Left kidney (tissue), 2 donors: ENCODE data around the gene NCAPD2. TPM values are rescaled to one million over a fixed set of nuclear protein-coding genes. Genes with fewer than 3 reads are reported as not detected.
"Not testable (repeated sequence)": the region's sequence is repeated elsewhere in the genome, so short reads cannot be mapped to it uniquely, and the experiment has no call there.

Experiments used
- DNase-seq: peaks from one replicate; pipeline ENCODE4 v3.0.0-alpha.2; 2013
- polyA plus RNA-seq: library from polyadenylated mRNA; unstranded; fragments of 120-200 nt; gene quantifications from one replicate; pipeline ENCODE4 v1.2.1, GENCODE V29; 2013; ENCODE audit not compliant: insufficient read length

The NCAPD2 gene
- polyA plus RNA-seq, 1 donor = 83.5 TPM

- no peak for DNase-seq
These were observed 30.0 kb upstream of the NCAPD2 start for GRCh38 chr12:6463858-6464257.

- no peak for DNase-seq
These were observed 29.4 kb upstream of the NCAPD2 start for GRCh38 chr12:6464531-6464930.

GRCh38 chr12:6465467-6466183, 28.3 kb upstream of the NCAPD2 start:
- peak; percentile 74 for DNase-seq

- DNase-seq = no peak
These were observed 27.7 kb upstream of the NCAPD2 start for GRCh38 chr12:6466184-6466573.

- not testable (repeated sequence) for DNase-seq
These were observed 27.2 kb upstream of the NCAPD2 start for GRCh38 chr12:6466751-6467150.

GRCh38 chr12:6467571-6468282, 26.2 kb upstream of the NCAPD2 start:
- not testable (repeated sequence) for DNase-seq

- DNase-seq = no peak
These were observed 25.7 kb upstream of the NCAPD2 start for GRCh38 chr12:6468283-6468575.

GRCh38 chr12:6469092-6469491, 24.8 kb upstream of the NCAPD2 start:
- DNase-seq = no peak

GRCh38 chr12:6469609-6470374, 24.1 kb upstream of the NCAPD2 start:
- no peak for DNase-seq

GRCh38 chr12:6470375-6471163, 23.3 kb upstream of the NCAPD2 start, which contains the start of gene VAMP1:
TSS of gene VAMP1 (minus strand) at chr12:6470677. CDS start at chr12:6470531, 146 bp downstream.
- peak; percentile 94 for DNase-seq

GRCh38 chr12:6471989-6472360, 21.9 kb upstream of the NCAPD2 start:
- no peak for DNase-seq

GRCh38 chr12:6472491-6472890, 21.4 kb upstream of the NCAPD2 start:
- DNase-seq = no peak

- not testable (repeated sequence) for DNase-seq
These were observed 18.5 kb upstream of the NCAPD2 start for GRCh38 chr12:6475233-6475975.

- DNase-seq = no peak
These were observed 17.4 kb upstream of the NCAPD2 start for GRCh38 chr12:6476489-6476888.

GRCh38 chr12:6477601-6478377, 16.1 kb upstream of the NCAPD2 start:
- DNase-seq = not testable (repeated sequence)

GRCh38 chr12:6478416-6478815, 15.5 kb upstream of the NCAPD2 start:
- DNase-seq = no peak

- DNase-seq = no peak
These were observed 5.7 kb upstream of the NCAPD2 start for GRCh38 chr12:6488240-6488639.

- no peak for DNase-seq
These were observed 4.5 kb upstream of the NCAPD2 start for GRCh38 chr12:6489449-6489848.

GRCh38 chr12:6490673-6491072, 3.2 kb upstream of the NCAPD2 start:
- DNase-seq = not testable (repeated sequence)

GRCh38 chr12:6492838-6493496, 935 bp upstream of the NCAPD2 start, which contains the start of gene MRPL51:
TSS of gene MRPL51 (minus strand) at chr12:6493262. CDS start at chr12:6493136, 126 bp downstream.
- peak; percentile 93 for DNase-seq
